Right hindlimb (tissue), 1 donor: ENCODE data around the gene ZNF224.
A peak's percentile ranks its signal among the peaks of the same experiment; 100 is the strongest.

Experiments
- DNase-seq: peaks from one replicate; pipeline ENCODE4 v3.0.0-alpha.2; 2018

The ZNF224 gene

GRCh38 chr19:44141191-44142058 lies 47.3 kb downstream of the ZNF224 start, which contains the start of gene ZNF234:
Gene ZNF234, plus strand, starts transcription at chr19:44141554. Its CDS starts 3,079 bp downstream, at chr19:44144633.
- peak; percentile 92 for DNase-seq

GRCh38 chr19:44142059-44142433 lies 47.9 kb downstream of the ZNF224 start:
- DNase-seq = no peak

GRCh38 chr19:44149776-44150175 lies 55.6 kb downstream of the ZNF224 start:
- no peak for DNase-seq

GRCh38 chr19:44151491-44151890 lies 57.3 kb downstream of the ZNF224 start:
- no peak for DNase-seq

- no peak for DNase-seq
Measured at GRCh38 chr19:44156475-44156874, 62.3 kb downstream of the ZNF224 start.
